B cell (primary cell): ENCODE data around the gene CEP44. TPM values are rescaled to one million over a fixed set of nuclear protein-coding genes. Genes with fewer than 3 reads are reported as not detected.

Experiments
- ATAC-seq: fragments of 200-7000 bp; cut with Tn5 transposase; one replicate; pipeline ENCODE4 v1.10.0; 2021; ENCODE audit warnings: low read depth, mild to moderate bottlenecking, moderate number of reproducible peaks, moderate library complexity
- CTCF ChIA-PET: fragments of 350-600 bp; sonication (Branson Sonifier 250); formaldehyde crosslinking; loops from one replicate; lab custom pipeline; 2021; ENCODE audit warnings: antibody characterized with exemption, inconsistent platforms; lab: Charles Lee
- POLR2A ChIA-PET: fragments of 350-600 bp; sonication (Branson Sonifier 250); formaldehyde crosslinking; loops from one replicate; lab custom pipeline; 2021; ENCODE audit warnings: antibody characterized with exemption; lab: Charles Lee
- DNase-seq: peaks from one replicate; pipeline ENCODE4 v3.0.0; 2013
- H2AFZ ChIP-seq: 2 replicates; pipeline ENCODE4 v1.6.1; 2012; ENCODE audit warnings: mild to moderate bottlenecking, low read depth, low read length; ENCODE audit not compliant: insufficient read depth, poor library complexity, severe bottlenecking
- H3K27ac ChIP-seq, 2 donors: 1 replicate in 1 of 2; 2 replicates in 1 of 2; pipeline ENCODE4 v1.5.1; 2012 to 2013; ENCODE audit warnings: low read length in 2 of 2, mild to moderate bottlenecking in 2 of 2, moderate library complexity in 1 of 2
- H3K27me3 ChIP-seq, 4 experiments: fragments of 200-600 bp in 1 of 4; sonication (generic) in 1 of 4; replicated peaks in 1 of 4; 1 replicate in 2 of 4; 2 replicates in 2 of 4; pipeline versions ENCODE4 v1.6.1 to v1.7.0; 2013 to 2016; ENCODE audit warnings: low read length in 3 of 4, mild to moderate bottlenecking in 2 of 4, mixed read lengths in 1 of 4, moderate library complexity in 1 of 4; ENCODE audit not compliant: insufficient read depth in 4 of 4, control insufficient read depth in 3 of 4; ENCODE audit errors: control extremely low read depth in 1 of 4
- H3K36me3 ChIP-seq, 2 experiments: replicated peaks in 1 of 2; 1 replicate in 1 of 2; 2 replicates in 1 of 2; pipeline versions ENCODE4 v1.6.1 to v1.7.1; 2013; ENCODE audit warnings: low read length in 1 of 2; ENCODE audit not compliant: insufficient read depth in 2 of 2, control insufficient read depth in 1 of 2; ENCODE audit errors: control extremely low read depth in 1 of 2, extremely low read depth in 1 of 2
- H3K4me1 ChIP-seq, 2 donors: fragments of 200-600 bp in 1 of 2; sonication (generic) in 1 of 2; 1 replicate in 1 of 2; 2 replicates in 1 of 2; pipeline versions ENCODE4 v1.5.1 to v1.6.1; 2013 to 2017; ENCODE audit warnings: low read length in 2 of 2; ENCODE audit not compliant: control insufficient read depth in 2 of 2, insufficient read depth in 2 of 2
- H3K4me2 ChIP-seq: replicated peaks from 2 replicates; pipeline ENCODE3; 2012; ENCODE audit warnings: mild to moderate bottlenecking, low read depth, low read length; ENCODE audit not compliant: poor library complexity, severe bottlenecking
- H3K4me3 ChIP-seq, 5 experiments: fragments of 200-600 bp in 1 of 5; sonication (generic) in 1 of 5; 1 replicate in 3 of 5; 2 replicates in 2 of 5; pipeline versions ENCODE4 v1.5.1 to v1.7.0; 2011 to 2016; ENCODE audit warnings: low read length in 4 of 5, mild to moderate bottlenecking in 4 of 5, low read depth in 2 of 5, control low read depth in 1 of 5, moderate library complexity in 1 of 5; ENCODE audit not compliant: insufficient read depth in 1 of 5; ENCODE audit errors: control extremely low read depth in 1 of 5, extremely low read depth in 1 of 5
- H3K79me2 ChIP-seq: fragments of 200-600 bp; sonication (generic); one replicate; pipeline ENCODE4 v1.6.0; 2016; ENCODE audit warnings: low read length; ENCODE audit not compliant: control insufficient read depth, insufficient read depth
- H3K9ac ChIP-seq: fragments of 200-600 bp; sonication (generic); 2 replicates; pipeline ENCODE4 v1.6.1; 2017; ENCODE audit warnings: mild to moderate bottlenecking, low read length, moderate library complexity
- H3K9me3 ChIP-seq, 3 donors: one replicate each; pipeline versions ENCODE4 v1.6.1 to v1.7.1; 2013; ENCODE audit warnings: low read length in 2 of 3; ENCODE audit not compliant: control insufficient read depth in 2 of 3, insufficient read depth in 1 of 3; ENCODE audit errors: control extremely low read depth in 1 of 3
- H4K20me1 ChIP-seq: 2 replicates; pipeline ENCODE4 v1.6.0; 2012; ENCODE audit warnings: mild to moderate bottlenecking, low read length; ENCODE audit not compliant: insufficient read depth, control insufficient read depth, poor library complexity, severe bottlenecking
- H3K27ac Mint-ChIP-seq: one replicate; pipeline ENCODE4 v1.8.0; 2021; ENCODE audit warnings: mixed read lengths
- H3K27me3 Mint-ChIP-seq: one replicate; pipeline ENCODE4 v1.8.0; 2021; ENCODE audit warnings: mixed read lengths
- H3K4me1 Mint-ChIP-seq: one replicate; pipeline ENCODE4 v1.8.0; 2021; ENCODE audit warnings: mixed read lengths
- H3K4me3 Mint-ChIP-seq: one replicate; pipeline ENCODE4 v1.8.0; 2021; ENCODE audit warnings: mixed read lengths
- H3K9me3 Mint-ChIP-seq: one replicate; pipeline ENCODE4 v1.8.0; 2022; ENCODE audit warnings: mixed read lengths; ENCODE audit not compliant: insufficient read depth
- EZH2 ChIP-seq: IDR thresholded peaks from 2 replicates; pipeline ENCODE4 v1.6.1; 2012; ENCODE audit warnings: borderline replicate concordance, low read depth, mild to moderate bottlenecking, moderate library complexity, low read length; ENCODE audit not compliant: insufficient read depth, poor library complexity, severe bottlenecking
- WGBS: methylation state at CpG from one replicate; pipeline ENCODE4 v1.1.5; 2013; ENCODE audit warnings: missing lambda C conversion rate; ENCODE audit not compliant: insufficient coverage; 5-methylcytosine and 5-hydroxymethylcytosine counted together
- intact Hi-C: fragments of 100-400 bp; cut with micrococcal nuclease; formaldehyde crosslinking; loops from one replicate; pipeline ENCODE4 v1.10.0; 2022
- polyA plus RNA-seq: library from polyadenylated mRNA; depleted of rRNA; stranded (reverse); fragments of >200 nt; gene quantifications from 2 replicates; pipeline ENCODE4 v1.2.3, GENCODE V29; 2012
- total RNA-seq, 2 donors: library from RNA; stranded (reverse); fragments of 120-200 nt in 1 of 2; gene quantifications; 1 replicate in 1 of 2; 2 replicates in 1 of 2; pipeline versions ENCODE4 v1.2.3 to v1.2.4, GENCODE V29; 2013 to 2022
- TF ChIP-seq, protein P1 (sequence below): fragments of 200-600 bp; IDR thresholded peaks from one replicate; pipeline ENCODE4 v1.8.0; 2022; ENCODE audit warnings: antibody characterized with exemption, mild to moderate bottlenecking

Gene CEP44
- total and polyA plus RNA-seq, 2 donors (not counting 1 experiment from before 2014, with no cell fraction given), result 3.5 to 25.2 TPM

DNA sequence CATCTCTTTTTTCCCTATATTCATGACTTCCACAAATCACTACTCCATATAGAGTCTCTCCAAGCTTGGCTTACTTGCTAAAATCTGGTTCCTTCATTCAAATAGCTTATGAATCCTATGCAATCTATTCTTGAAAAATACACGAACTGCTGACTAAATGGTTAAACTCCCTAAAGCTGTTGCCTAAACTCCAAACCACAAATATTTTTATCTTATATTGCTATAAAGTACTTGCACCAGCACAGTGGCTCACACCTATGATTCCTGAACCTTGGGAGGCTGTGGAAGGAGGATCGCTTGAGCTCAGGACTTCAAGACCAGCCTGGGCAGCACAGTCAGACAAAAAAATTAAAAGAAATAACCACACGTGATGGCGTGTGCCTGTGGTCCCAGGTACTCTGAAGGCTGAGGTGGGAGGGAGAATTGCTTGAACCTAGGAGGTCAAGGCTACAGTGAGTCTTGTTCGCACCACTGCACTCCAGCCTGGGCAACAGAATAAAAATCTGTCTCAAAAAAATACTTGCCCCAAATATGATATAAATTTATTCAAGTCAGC is 2.5 kb upstream of the CEP44 start:
- Mint-ChIP-seq H3K27ac (no peak overlapping the region), H3K4me1 (peaks cover 55% of the 10 kb centered on the region), H3K9me3 (no peaks in the 10 kb centered on the region), H3K27me3 (no peaks in the 10 kb centered on the region), H3K4me3 (no peak overlapping the region)
- Histone ChIP-seq H3K27ac (no peak overlapping the region), H3K9me3 (peaks cover 0 to 3% (median 0%) of the 10 kb centered on the region in 3 donors), H3K36me3 (no peaks in the 10 kb centered on the region), H3K79me2 (peaks cover 84% of the 10 kb centered on the region), H4K20me1 (peaks cover 18% of the 10 kb centered on the region), H3K9ac (no peak overlapping the region), H3K4me1 (peaks cover 16 to 20% of the 10 kb centered on the region in 2 donors), H3K27me3 (no peaks in the 10 kb centered on the region), H3K4me3 (no peak overlapping the region), H2AFZ (no peak overlapping the region), H3K4me2 (no peak overlapping the region)
- TF ChIP-seq, protein P1, sequence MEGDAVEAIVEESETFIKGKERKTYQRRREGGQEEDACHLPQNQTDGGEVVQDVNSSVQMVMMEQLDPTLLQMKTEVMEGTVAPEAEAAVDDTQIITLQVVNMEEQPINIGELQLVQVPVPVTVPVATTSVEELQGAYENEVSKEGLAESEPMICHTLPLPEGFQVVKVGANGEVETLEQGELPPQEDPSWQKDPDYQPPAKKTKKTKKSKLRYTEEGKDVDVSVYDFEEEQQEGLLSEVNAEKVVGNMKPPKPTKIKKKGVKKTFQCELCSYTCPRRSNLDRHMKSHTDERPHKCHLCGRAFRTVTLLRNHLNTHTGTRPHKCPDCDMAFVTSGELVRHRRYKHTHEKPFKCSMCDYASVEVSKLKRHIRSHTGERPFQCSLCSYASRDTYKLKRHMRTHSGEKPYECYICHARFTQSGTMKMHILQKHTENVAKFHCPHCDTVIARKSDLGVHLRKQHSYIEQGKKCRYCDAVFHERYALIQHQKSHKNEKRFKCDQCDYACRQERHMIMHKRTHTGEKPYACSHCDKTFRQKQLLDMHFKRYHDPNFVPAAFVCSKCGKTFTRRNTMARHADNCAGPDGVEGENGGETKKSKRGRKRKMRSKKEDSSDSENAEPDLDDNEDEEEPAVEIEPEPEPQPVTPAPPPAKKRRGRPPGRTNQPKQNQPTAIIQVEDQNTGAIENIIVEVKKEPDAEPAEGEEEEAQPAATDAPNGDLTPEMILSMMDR, result no peak
- no peak for TF ChIP-seq EZH2
- POLR2A ChIA-PET, result no interaction called here
- DNase-seq, result no peak
- CTCF ChIA-PET, result no interaction called here
- 100% methylated on average over 1 of the region's 5 CpGs for WGBS
- intact Hi-C loops, result loop anchor here (10.0 kb wide), 1 partner anchor 1784 kb away; the partner anchor contains the start of gene WDR17
- ATAC-seq, result no peak

DNA sequence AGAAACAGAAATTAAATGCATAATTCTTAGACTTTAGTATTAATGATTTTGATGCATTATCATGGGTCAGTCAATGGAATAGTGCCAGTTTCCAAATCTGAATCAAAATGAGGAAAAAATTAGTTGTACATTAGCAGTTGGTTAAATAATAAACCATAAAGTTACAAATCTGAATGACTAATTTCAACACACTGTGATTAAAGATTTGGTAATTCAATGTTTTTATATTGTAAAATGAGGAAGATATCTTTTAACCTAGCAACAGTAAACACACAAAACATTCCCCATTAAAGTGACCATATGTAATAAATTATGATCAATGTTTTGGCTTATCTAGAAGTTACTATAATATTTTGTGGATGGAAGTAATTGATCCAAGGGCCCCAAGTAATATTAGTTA is 1.8 kb upstream of the CEP44 start:
- H4K20me1 ChIP-seq, result peaks cover 18% of the 10 kb centered on the region
- H3K36me3 ChIP-seq, result no peaks in the 10 kb centered on the region
- H2AFZ ChIP-seq, result no peak overlapping the region
- Mint-ChIP-seq H3K4me1 (peaks cover 58% of the 10 kb centered on the region), H3K27ac (no peak overlapping the region), H3K9me3 (no peaks in the 10 kb centered on the region), H3K27me3 (no peaks in the 10 kb centered on the region), H3K4me3 (no peak overlapping the region)
- no peak overlapping the region for H3K4me2 ChIP-seq
- H3K27me3 ChIP-seq, result no peaks in the 10 kb centered on the region
- peaks cover 0 to 3% (median 0%) of the 10 kb centered on the region in 3 donors for H3K9me3 ChIP-seq
- ChIA-PET POLR2A (no interaction called here), CTCF (no interaction called here)
- H3K4me1 ChIP-seq, result peaks cover 16 to 20% of the 10 kb centered on the region in 2 donors
- no peak overlapping the region for H3K27ac ChIP-seq
- DNase-seq (no peak), ATAC-seq (no peak)
- H3K79me2 ChIP-seq, result peaks cover 79% of the 10 kb centered on the region
- TF ChIP-seq, protein P1, result no peak
- TF ChIP-seq EZH2, result no peak
- H3K9ac ChIP-seq, result peak overlapping the region; percentile 92
- intact Hi-C loops, result loop anchor here (2.0 to 10.0 kb wide), 3 partner anchors 947 to 1783 kb away; partner anchors contain the start of genes GALNT7, HMGB2 and WDR17
- no peak overlapping the region for H3K4me3 ChIP-seq
